Colonic mucosa (tissue), 4 donors: ENCODE measurements around the gene FRS3. TPM values are rescaled to one million over a fixed set of nuclear protein-coding genes. Genes with fewer than 3 reads are reported as not detected.

Experiments used
- DNase-seq: peaks from one replicate; pipeline ENCODE4 v3.0.0-alpha.2; 2020
- H3K27ac ChIP-seq: fragments of 200-600 bp; one replicate; pipeline ENCODE4 v1.8.0; 2021
- H3K27me3 ChIP-seq: fragments of 200-600 bp; one replicate; pipeline ENCODE4 v1.8.0; 2021
- H3K36me3 ChIP-seq: fragments of 200-600 bp; one replicate; pipeline ENCODE4 v1.8.0; 2021
- H3K4me1 ChIP-seq: fragments of 200-600 bp; one replicate; pipeline ENCODE4 v1.8.0; 2021; ENCODE audit warnings: mild to moderate bottlenecking
- H3K4me3 ChIP-seq: fragments of 200-600 bp; one replicate; pipeline ENCODE4 v1.8.0; 2021
- H3K9ac ChIP-seq, 2 donors: one replicate each; pipeline ENCODE4 v1.7.0; 2013; ENCODE audit warnings: control low read depth in 2 of 2, low read depth in 2 of 2, low read length in 2 of 2
- H3K9me3 ChIP-seq: fragments of 200-600 bp; one replicate; pipeline ENCODE4 v1.8.0; 2021
- intact Hi-C: fragments of 100-400 bp; cut with DNase I; formaldehyde crosslinking; loops from one replicate; pipeline ENCODE4 v1.14.1; 2022
- total RNA-seq, 2 donors: library from RNA; stranded (reverse); fragmentation: NEBNext Ultra II Directional in 1 of 2; extraction: Animal tissue kit (Norgen Biotek cat#: 25700) in 1 of 2; gene quantifications; one replicate each; pipeline ENCODE4 v1.2.1, GENCODE V29; 2021
- TF ChIP-seq, protein P1 (sequence below): fragments of 200-600 bp; IDR thresholded peaks from one replicate; pipeline ENCODE4 v1.8.0; 2022; ENCODE audit warnings: antibody characterized with exemption, mild to moderate bottlenecking
- donor health status: healthy.
- donor health status: DM: no; HTN: no; CAD: no.
- donor health status: DM: no; HTN: no; CAD: no.

Gene FRS3
- total RNA-seq, 2 donors from 2014 or later: 2.7 to 3.4 TPM

DNA sequence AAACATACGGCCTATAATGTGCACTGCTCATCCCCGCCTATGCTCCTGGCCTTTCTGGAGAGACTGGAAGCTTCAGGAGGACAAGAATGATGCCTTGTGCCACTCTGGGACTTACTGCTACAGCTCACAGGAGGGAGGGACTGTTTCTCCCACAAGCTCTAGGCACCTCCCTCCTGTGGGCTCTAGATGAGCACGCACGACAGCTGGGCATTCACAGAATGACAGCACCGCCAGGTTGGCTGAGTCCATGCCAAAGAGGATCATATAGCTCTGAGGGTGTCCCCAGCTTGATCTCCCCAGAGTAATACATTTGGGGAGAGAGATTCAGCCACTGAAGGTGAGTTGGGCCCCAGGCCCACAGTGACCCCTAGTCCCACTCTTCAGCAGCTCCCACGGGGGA lies 22.4 kb downstream of the FRS3 start:
- Histone ChIP-seq H3K9me3 (no peaks in the 10 kb centered on the region), H3K27me3 (no peaks in the 10 kb centered on the region), H3K4me3 (no peak overlapping the region), H3K4me1 (no peaks in the 10 kb centered on the region), H3K9ac (no peak overlapping the region), H3K36me3 (no peaks in the 10 kb centered on the region), H3K27ac (no peak overlapping the region)
- DNase-seq: no peak
- TF ChIP-seq, protein P1, sequence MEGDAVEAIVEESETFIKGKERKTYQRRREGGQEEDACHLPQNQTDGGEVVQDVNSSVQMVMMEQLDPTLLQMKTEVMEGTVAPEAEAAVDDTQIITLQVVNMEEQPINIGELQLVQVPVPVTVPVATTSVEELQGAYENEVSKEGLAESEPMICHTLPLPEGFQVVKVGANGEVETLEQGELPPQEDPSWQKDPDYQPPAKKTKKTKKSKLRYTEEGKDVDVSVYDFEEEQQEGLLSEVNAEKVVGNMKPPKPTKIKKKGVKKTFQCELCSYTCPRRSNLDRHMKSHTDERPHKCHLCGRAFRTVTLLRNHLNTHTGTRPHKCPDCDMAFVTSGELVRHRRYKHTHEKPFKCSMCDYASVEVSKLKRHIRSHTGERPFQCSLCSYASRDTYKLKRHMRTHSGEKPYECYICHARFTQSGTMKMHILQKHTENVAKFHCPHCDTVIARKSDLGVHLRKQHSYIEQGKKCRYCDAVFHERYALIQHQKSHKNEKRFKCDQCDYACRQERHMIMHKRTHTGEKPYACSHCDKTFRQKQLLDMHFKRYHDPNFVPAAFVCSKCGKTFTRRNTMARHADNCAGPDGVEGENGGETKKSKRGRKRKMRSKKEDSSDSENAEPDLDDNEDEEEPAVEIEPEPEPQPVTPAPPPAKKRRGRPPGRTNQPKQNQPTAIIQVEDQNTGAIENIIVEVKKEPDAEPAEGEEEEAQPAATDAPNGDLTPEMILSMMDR: no peak
- intact Hi-C loops: no loop called here

DNA sequence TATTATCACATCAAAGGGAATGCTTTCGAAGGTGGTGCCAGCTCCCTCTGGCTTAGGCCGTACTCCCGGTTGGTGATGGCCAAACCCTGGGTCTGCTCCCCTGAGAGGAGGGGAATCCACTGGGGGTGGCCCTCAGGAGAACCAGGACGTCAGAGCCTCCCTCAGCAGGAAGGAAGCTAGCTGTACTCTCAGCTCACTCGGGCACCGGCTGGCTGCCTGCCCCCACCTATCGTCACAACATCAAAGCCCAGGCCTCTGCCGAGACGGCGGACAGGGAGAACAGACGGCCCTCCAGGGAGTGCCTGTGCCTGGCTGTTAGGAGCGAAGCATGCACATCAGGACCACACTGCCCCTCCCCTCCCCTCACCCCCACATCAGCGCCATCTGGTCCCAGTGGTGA lies 23.3 kb downstream of the FRS3 start:
- Histone ChIP-seq H3K27me3 (no peaks in the 10 kb centered on the region), H3K36me3 (no peaks in the 10 kb centered on the region), H3K27ac (no peak overlapping the region), H3K9me3 (no peaks in the 10 kb centered on the region), H3K4me1 (no peaks in the 10 kb centered on the region), H3K9ac (no peak overlapping the region), H3K4me3 (no peak overlapping the region)
- intact Hi-C loops: no loop called here
- TF ChIP-seq, protein P1: no peak
- no peak for DNase-seq

DNA sequence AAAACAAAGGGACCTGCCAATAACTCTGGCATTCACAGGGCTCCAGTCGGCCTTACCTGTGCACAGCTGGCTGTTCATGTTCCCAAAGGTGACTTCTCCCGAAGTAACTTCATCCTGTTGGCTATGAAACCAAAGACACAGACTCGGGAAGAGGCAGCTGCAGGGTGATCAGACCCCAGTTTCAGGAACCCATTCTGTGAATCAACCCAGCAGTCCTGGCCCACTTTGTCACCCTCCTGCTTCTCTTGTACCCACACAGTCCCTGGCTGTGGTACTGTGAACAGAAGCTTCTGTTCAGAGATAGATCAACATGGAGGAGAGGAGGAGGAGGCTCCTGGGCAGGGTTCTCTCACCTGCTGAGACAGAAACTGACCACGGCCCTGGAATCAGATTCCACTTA lies 23.8 kb downstream of the FRS3 start:
- Histone ChIP-seq H3K9me3 (no peaks in the 10 kb centered on the region), H3K36me3 (no peaks in the 10 kb centered on the region), H3K4me1 (no peaks in the 10 kb centered on the region), H3K9ac (no peak overlapping the region), H3K4me3 (no peak overlapping the region), H3K27ac (no peak overlapping the region), H3K27me3 (no peaks in the 10 kb centered on the region)
- TF ChIP-seq, protein P1: no peak
- no peak for DNase-seq
- intact Hi-C loops: no loop called here

DNA sequence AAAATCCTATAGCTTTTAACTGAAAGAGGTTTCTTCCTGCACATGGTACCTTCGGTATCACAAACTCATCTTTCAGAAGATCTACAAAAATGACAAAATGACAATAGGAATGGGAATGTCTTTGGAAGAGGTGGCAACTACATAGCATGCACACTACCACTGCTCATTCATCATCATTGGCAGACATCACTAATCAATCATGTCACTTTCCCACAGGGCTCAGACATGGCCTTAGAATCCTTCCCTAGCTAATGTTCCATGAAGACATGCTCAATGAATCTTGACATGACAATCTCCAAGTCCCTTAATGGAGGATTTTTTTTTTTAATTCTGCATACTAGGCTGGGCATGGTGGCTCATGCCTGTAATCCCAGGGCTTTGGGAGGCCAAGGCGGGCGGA lies 29.3 kb downstream of the FRS3 start:
- intact Hi-C loops: no loop called here

DNA sequence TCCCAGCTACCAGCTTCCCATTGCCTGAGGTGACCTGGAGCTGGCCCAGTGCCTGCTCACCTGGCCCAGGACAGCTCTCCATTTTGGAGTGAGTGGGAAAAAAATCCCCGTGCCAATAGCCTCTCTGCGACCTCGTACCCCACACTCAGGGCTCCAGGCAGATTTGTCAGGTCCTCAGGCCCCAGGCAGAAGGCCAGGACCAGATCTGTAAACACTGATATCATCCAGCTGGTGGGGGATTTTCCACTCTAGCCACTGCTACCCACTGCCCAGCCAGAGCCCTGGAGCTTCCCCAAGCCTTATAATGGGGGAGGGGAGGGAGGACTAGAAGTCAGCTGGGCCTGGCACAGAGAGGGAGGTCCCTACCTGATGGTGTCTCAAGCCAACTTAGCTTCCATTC lies 31.2 kb downstream of the FRS3 start:
- DNase-seq: no peak
- intact Hi-C loops: no loop called here
- Histone ChIP-seq H3K9ac (no peak overlapping the region), H3K4me1 (no peaks in the 10 kb centered on the region), H3K27ac (no peak overlapping the region), H3K9me3 (no peaks in the 10 kb centered on the region), H3K36me3 (no peaks in the 10 kb centered on the region), H3K4me3 (no peak overlapping the region), H3K27me3 (no peaks in the 10 kb centered on the region)
- TF ChIP-seq, protein P1: no peak

More for the DNA sequence above, 29.3 kb downstream of the FRS3 start:
- Histone ChIP-seq H3K4me3 (no peak overlapping the region), H3K36me3 (no peaks in the 10 kb centered on the region), H3K4me1 (no peaks in the 10 kb centered on the region), H3K27ac (no peak overlapping the region), H3K9ac (no peak overlapping the region), H3K27me3 (no peaks in the 10 kb centered on the region), H3K9me3 (no peaks in the 10 kb centered on the region)
- DNase-seq: no peak
- TF ChIP-seq, protein P1: no peak

DNA sequence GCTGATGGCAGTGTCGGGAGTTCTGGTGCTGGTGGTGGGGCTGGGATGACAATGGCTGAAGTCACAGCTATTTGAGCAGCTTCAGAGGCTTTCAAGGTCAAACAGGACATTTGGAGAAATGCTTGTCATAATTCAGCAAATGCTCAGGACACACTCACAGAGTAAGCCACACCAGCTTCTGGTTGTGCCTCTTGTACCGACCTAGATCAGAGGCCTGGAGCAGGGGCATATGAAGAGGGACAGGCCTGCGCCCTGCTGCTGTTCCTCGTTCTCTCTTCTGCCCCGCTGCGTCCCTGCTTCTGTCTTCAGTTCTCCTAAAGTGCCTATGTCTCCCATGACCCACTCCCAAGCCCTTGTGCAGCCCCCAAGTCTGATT lies 31.6 kb downstream of the FRS3 start:
- no peak for DNase-seq
- TF ChIP-seq, protein P1: no peak
- no peak overlapping the region for H3K27ac ChIP-seq

More for the DNA sequence above, 31.6 kb downstream of the FRS3 start:
- Histone ChIP-seq H3K4me1 (no peaks in the 10 kb centered on the region), H3K4me3 (no peak overlapping the region), H3K27me3 (no peaks in the 10 kb centered on the region), H3K36me3 (no peaks in the 10 kb centered on the region), H3K9me3 (no peaks in the 10 kb centered on the region), H3K9ac (no peak overlapping the region)
- intact Hi-C loops: no loop called here
